GM10248 (cell line): ENCODE results near the gene ZNF165.

Experiments
- CTCF ChIA-PET: fragments of 300-600 bp; sonication (Branson Sonifier 250); formaldehyde crosslinking; extraction: SDS; loops from one replicate; lab custom pipeline; 2021; ENCODE audit warnings: antibody characterized with exemption; lab: Yijun Ruan, JAX
- POLR2A ChIA-PET: fragments of 350-650 bp; sonication (Branson Sonifier 250); formaldehyde crosslinking; extraction: SDS; loops from one replicate; lab custom pipeline; 2020; ENCODE audit warnings: antibody characterized with exemption; lab: Yijun Ruan, JAX
- DNase-seq: peaks from one replicate; pipeline ENCODE4 v3.0.0; 2012; ENCODE audit errors: extremely low spot score
- CTCF ChIP-seq: IDR thresholded peaks from 2 replicates; pipeline ENCODE4 v1.5.1; 2012; ENCODE audit warnings: mild to moderate bottlenecking, low read depth; ENCODE audit errors: extremely low read depth, missing control alignments, control extremely low read depth

ZNF165 gene

GRCh38 chr6:28134716-28135115, 54.3 kb downstream of the ZNF165 start:
- no peak for TF ChIP-seq CTCF
- no peak for DNase-seq
- POLR2A ChIA-PET, result no interaction called here
- CTCF ChIA-PET, result interaction anchor here (1.0 kb wide), 1 partner anchor 221 kb away, joined by 3 read pairs; no protein-coding TSS in a partner anchor

GRCh38 chr6:28135393-28135792, 55.0 kb downstream of the ZNF165 start:
- CTCF ChIA-PET, result interaction anchor here (2.5 kb wide), 1 partner anchor 220 kb away, joined by 13 read pairs; no protein-coding TSS in a partner anchor
- DNase-seq, result no peak
- POLR2A ChIA-PET, result no interaction called here
- no peak for TF ChIP-seq CTCF

GRCh38 chr6:28136585-28137504, 56.5 kb downstream of the ZNF165 start:
- DNase-seq, result peak; percentile 78
- ChIA-PET POLR2A (no interaction called here), CTCF (interaction anchor here (1.0 to 2.5 kb wide), 6 partner anchors 8 to 246 kb away, joined by 3 to 13 read pairs (median 3); no protein-coding TSS in a partner anchor)
- TF ChIP-seq CTCF, result no peak

GRCh38 chr6:28137505-28137981, 57.2 kb downstream of the ZNF165 start:
- POLR2A ChIA-PET, result interaction anchor here (0.6 kb wide), 1 partner anchor 198 kb away, joined by 4 read pairs; the partner anchor contains the start of gene ZSCAN31
- peak; percentile 58 for DNase-seq
- no peak for TF ChIP-seq CTCF
- CTCF ChIA-PET, result interaction anchor here (1.0 to 2.5 kb wide), 6 partner anchors 9 to 218 kb away, joined by 3 to 13 read pairs (median 4); no protein-coding TSS in a partner anchor
